HEK293 (cell line): ENCODE results near the gene CYP11A1.
A peak's percentile ranks its signal among the peaks of the same experiment; 100 is the strongest.

ENCODE experiments used
- CTCF ChIA-PET: fragments of 350-600 bp; formaldehyde crosslinking; extraction: SDS; loops from one replicate; lab custom pipeline; 2021; ENCODE audit warnings: antibody characterized with exemption; lab: Yijun Ruan, JAX
- POLR2A ChIA-PET: fragments of 300-600 bp; formaldehyde crosslinking; extraction: SDS; loops from one replicate; lab custom pipeline; 2020; ENCODE audit warnings: antibody characterized with exemption, inconsistent platforms; lab: Yijun Ruan, JAX
- H3K27ac ChIP-seq: fragments of 200-500 bp; sonication (Bioruptor generic); 2 replicates; pipeline ENCODE4 v1.5.1; 2014; ENCODE audit warnings: low read depth, low read length, control low read depth, inconsistent platforms; ENCODE audit errors: extremely low read depth
- H3K36me3 ChIP-seq, 2 experiments: fragments of 200-500 bp in 1 of 2; sonication (Bioruptor generic) in 1 of 2; 1 replicate in 1 of 2; 2 replicates in 1 of 2; pipeline ENCODE4 v1.5.1; 2014 to 2017; ENCODE audit warnings: inconsistent platforms in 2 of 2, low read length in 2 of 2; ENCODE audit not compliant: control insufficient read depth in 2 of 2, insufficient read depth in 1 of 2
- H3K4me1 ChIP-seq: fragments of 200-500 bp; sonication (Bioruptor generic); 2 replicates; pipeline ENCODE4 v1.5.1; 2014; ENCODE audit warnings: mild to moderate bottlenecking, low read length, inconsistent platforms; ENCODE audit not compliant: control insufficient read depth, insufficient read depth
- H3K4me3 ChIP-seq: 2 replicates; pipeline ENCODE4 v1.5.1; 2011; ENCODE audit warnings: low read depth, mild to moderate bottlenecking, control low read depth, low read length, moderate library complexity
- H3K9me3 ChIP-seq: fragments of 200-500 bp; sonication (Bioruptor generic); 2 replicates; pipeline ENCODE4 v1.5.1; 2014; ENCODE audit warnings: low read depth, low read length, inconsistent platforms; ENCODE audit not compliant: control insufficient read depth, insufficient read depth
- BCL11A ChIP-seq: fragments of 450-650 bp; formaldehyde crosslinking; IDR thresholded peaks from 2 replicates; pipeline ENCODE4 v1.5.1; 2016; ENCODE audit warnings: low read depth, missing biosample characterization, missing genetic modification characterization
- ELK4 ChIP-seq: IDR thresholded peaks from 2 replicates; pipeline ENCODE4 v1.6.1; 2011; ENCODE audit warnings: mild to moderate bottlenecking, low read depth, low read length, borderline replicate concordance
- HOXD13 ChIP-seq: sonication (generic); formaldehyde crosslinking; IDR thresholded peaks from 2 replicates; pipeline ENCODE4 v1.8.0; 2022; ENCODE audit warnings: missing genetic modification reagents, borderline replicate concordance
- OVOL3 ChIP-seq: fragments of 450-650 bp; formaldehyde crosslinking; IDR thresholded peaks from 2 replicates; pipeline ENCODE4 v1.5.1; 2016; ENCODE audit warnings: missing biosample characterization, missing genetic modification characterization
- REPIN1 ChIP-seq: fragments of 450-650 bp; formaldehyde crosslinking; IDR thresholded peaks from 2 replicates; pipeline ENCODE4 v1.5.1; 2017; ENCODE audit warnings: missing biosample characterization, missing genetic modification characterization, low read depth
- SALL2 ChIP-seq: fragments of 450-650 bp; formaldehyde crosslinking; IDR thresholded peaks from 2 replicates; pipeline ENCODE4 v1.5.0; 2017; ENCODE audit warnings: missing biosample characterization, mild to moderate bottlenecking, missing genetic modification characterization, borderline replicate concordance
- ZBTB17 ChIP-seq: fragments of 450-650 bp; formaldehyde crosslinking; IDR thresholded peaks from 2 replicates; pipeline ENCODE4 v1.5.1; 2016; ENCODE audit warnings: missing biosample characterization, missing genetic modification characterization
- ZIC2 ChIP-seq: fragments of 450-650 bp; formaldehyde crosslinking; IDR thresholded peaks from 2 replicates; pipeline ENCODE4 v1.5.1; 2016; ENCODE audit warnings: missing biosample characterization, missing genetic modification characterization
- ZNF112 ChIP-seq: fragments of 450-650 bp; formaldehyde crosslinking; IDR thresholded peaks from 2 replicates; pipeline ENCODE4 v1.5.0; 2017; ENCODE audit warnings: missing biosample characterization, missing genetic modification characterization
- ZNF148 ChIP-seq: fragments of 450-650 bp; formaldehyde crosslinking; IDR thresholded peaks from 2 replicates; pipeline ENCODE4 v1.5.0; 2017; ENCODE audit warnings: missing biosample characterization, missing genetic modification characterization, borderline replicate concordance
- ZNF157 ChIP-seq: fragments of 450-650 bp; formaldehyde crosslinking; IDR thresholded peaks from 2 replicates; pipeline ENCODE4 v1.5.1; 2016; ENCODE audit warnings: missing biosample characterization, missing genetic modification characterization
- ZNF16 ChIP-seq: fragments of 450-650 bp; formaldehyde crosslinking; IDR thresholded peaks from 2 replicates; pipeline ENCODE4 v1.5.1; 2016; ENCODE audit warnings: low read depth, missing biosample characterization, missing genetic modification characterization
- ZNF18 ChIP-seq: fragments of 450-650 bp; formaldehyde crosslinking; IDR thresholded peaks from 2 replicates; pipeline ENCODE4 v1.5.1; 2016; ENCODE audit warnings: missing biosample characterization, missing genetic modification characterization
- ZNF19 ChIP-seq: fragments of 450-650 bp; formaldehyde crosslinking; IDR thresholded peaks from 2 replicates; pipeline ENCODE4; 2016; ENCODE audit warnings: missing biosample characterization, missing genetic modification characterization, low read depth
- ZNF391 ChIP-seq: fragments of 450-650 bp; formaldehyde crosslinking; IDR thresholded peaks from 2 replicates; pipeline ENCODE4 v1.5.1; 2016; ENCODE audit warnings: low read depth, missing biosample characterization, missing genetic modification characterization, borderline replicate concordance
- ZNF398 ChIP-seq: fragments of 450-650 bp; formaldehyde crosslinking; IDR thresholded peaks from 2 replicates; pipeline ENCODE4 v1.5.1; 2017; ENCODE audit warnings: missing biosample characterization, missing genetic modification characterization
- ZNF423 ChIP-seq: fragments of 450-650 bp; formaldehyde crosslinking; IDR thresholded peaks from 2 replicates; pipeline ENCODE4 v1.5.1; 2016; ENCODE audit warnings: missing biosample characterization, missing genetic modification characterization
- ZNF600 ChIP-seq: fragments of 450-650 bp; formaldehyde crosslinking; IDR thresholded peaks from 2 replicates; pipeline ENCODE4 v1.5.1; 2016; ENCODE audit warnings: missing biosample characterization, missing genetic modification characterization
- ZNF624 ChIP-seq: fragments of 450-650 bp; formaldehyde crosslinking; IDR thresholded peaks from 2 replicates; pipeline ENCODE4 v1.5.1; 2017; ENCODE audit warnings: missing biosample characterization, missing genetic modification characterization
- ZNF626 ChIP-seq: fragments of 450-650 bp; sonication (Bioruptor Pico); formaldehyde crosslinking; IDR thresholded peaks from 2 replicates; pipeline ENCODE4 v1.5.1; 2018; ENCODE audit warnings: missing biosample characterization, missing genetic modification characterization, inconsistent platforms
- ZNF701 ChIP-seq: fragments of 450-650 bp; formaldehyde crosslinking; IDR thresholded peaks from 2 replicates; pipeline ENCODE4 v1.5.1; 2016; ENCODE audit warnings: missing biosample characterization, missing genetic modification characterization
- ZNF747 ChIP-seq: fragments of 450-650 bp; formaldehyde crosslinking; IDR thresholded peaks from 2 replicates; pipeline ENCODE4 v1.5.1; 2016; ENCODE audit warnings: missing biosample characterization, missing genetic modification characterization
- ZNF785 ChIP-seq: fragments of 450-650 bp; formaldehyde crosslinking; IDR thresholded peaks from 2 replicates; pipeline ENCODE4 v1.5.1; 2016; ENCODE audit warnings: missing biosample characterization, missing genetic modification characterization
- ZNF791 ChIP-seq: fragments of 450-650 bp; formaldehyde crosslinking; IDR thresholded peaks from 2 replicates; pipeline ENCODE4 v1.5.1; 2016; ENCODE audit warnings: missing biosample characterization, missing genetic modification characterization
- ZSCAN23 ChIP-seq: fragments of 450-650 bp; formaldehyde crosslinking; IDR thresholded peaks from 2 replicates; pipeline ENCODE4 v1.5.1; 2016; ENCODE audit warnings: missing biosample characterization, missing genetic modification characterization

The CYP11A1 gene

GRCh38 chr15:74291101-74292071 is 76.1 kb downstream of the CYP11A1 start (continued):
- TF ChIP-seq ZNF747: no peak
- peak; percentile 72; the same call in 1 of the 2 replicates for TF ChIP-seq HOXD13 (CRISPR knock-in tag)
- no peak for TF ChIP-seq ZNF157
- no peak for TF ChIP-seq ELK4
- no peak for TF ChIP-seq BCL11A
- TF ChIP-seq ZNF391: no peak
- no peak for TF ChIP-seq REPIN1 (tag by site-specific recombination)

- Histone ChIP-seq H3K4me3 (no peak overlapping the region), H3K9me3 (no peaks in the 10 kb centered on the region), H3K27ac (no peak overlapping the region), H3K36me3 (no peaks in the 10 kb centered on the region), H3K4me1 (no peaks in the 10 kb centered on the region)
- no peak for TF ChIP-seq REPIN1 (tag by site-specific recombination)
- no peak for TF ChIP-seq ZIC2
- TF ChIP-seq ZSCAN23 (tag by site-specific recombination): no peak
- no peak for TF ChIP-seq ZNF423 (tag by site-specific recombination)
- TF ChIP-seq ZNF398 (tag by site-specific recombination): no peak
- ChIA-PET POLR2A (interaction anchor here (1.0 kb wide), 1 partner anchor 163 kb away, joined by 3 read pairs; no protein-coding TSS in a partner anchor), CTCF (interaction anchor here (0.6 to 2.8 kb wide), 6 partner anchors 11 to 339 kb away, joined by 3 to 9 read pairs (median 4); no protein-coding TSS in a partner anchor)
Measured at GRCh38 chr15:74290645-74291044, 76.8 kb downstream of the CYP11A1 start.

GRCh38 chr15:74289671-74290070 is 77.8 kb downstream of the CYP11A1 start:
- POLR2A ChIA-PET: no interaction called here
- no peak for TF ChIP-seq ZNF112 (tag by site-specific recombination)
- TF ChIP-seq ZSCAN23 (tag by site-specific recombination): no peak
- TF ChIP-seq OVOL3 (tag by site-specific recombination): no peak
- no peak for TF ChIP-seq ZNF19
- TF ChIP-seq ZNF626 (tag by site-specific recombination): no peak
- no peak for TF ChIP-seq ZNF785 (tag by site-specific recombination)
- no peak for TF ChIP-seq ZNF624 (tag by site-specific recombination)
- no peak for TF ChIP-seq ZNF16 (tag by site-specific recombination)
- no peak for TF ChIP-seq ZNF148
- TF ChIP-seq ZNF791 (tag by site-specific recombination): no peak
- TF ChIP-seq SALL2 (tag by site-specific recombination): no peak
- TF ChIP-seq ZNF18: no peak
- no peak for TF ChIP-seq ZNF600 (tag by site-specific recombination)
- TF ChIP-seq ZNF701 (tag by site-specific recombination): no peak
- TF ChIP-seq ZBTB17 (tag by site-specific recombination): no peak
- no peak for TF ChIP-seq ELK4

More at GRCh38 chr15:74289671-74290070, 77.8 kb downstream of the CYP11A1 start:
- no peaks in the 10 kb centered on the region for H3K36me3 ChIP-seq
- no peaks in the 10 kb centered on the region for H3K9me3 ChIP-seq
- no peaks in the 10 kb centered on the region for H3K4me1 ChIP-seq
- H3K27ac ChIP-seq: no peak overlapping the region
- H3K4me3 ChIP-seq: no peak overlapping the region
- CTCF ChIA-PET: interaction anchor here (0.7 to 1.4 kb wide), 3 partner anchors 20 to 47 kb away, joined by 3 to 4 read pairs (median 3); no protein-coding TSS in a partner anchor
